SK-N-SH (cell line): Measurements from ENCODE around the gene KRT222. TPM values are rescaled to one million over a fixed set of nuclear protein-coding genes. Genes with fewer than 3 reads are reported as not detected.

Experiments used
- CTCF ChIA-PET: fragments of 300-600, 350-600 bp; formaldehyde crosslinking; extraction: SDS; loops from one replicate; lab custom pipeline; 2021; lab: Yijun Ruan, JAX
- POLR2A ChIA-PET: fragments of 350-600 bp; sonication (Branson Sonifier 250); formaldehyde crosslinking; extraction: SDS; loops from one replicate; lab custom pipeline; 2020; ENCODE audit warnings: antibody characterized with exemption, inconsistent platforms; lab: Yijun Ruan, JAX
- DNase-seq: peaks from one replicate; pipeline ENCODE4 v3.0.0; 2012
- H2AFZ ChIP-seq: fragments of 200-600 bp; sonication (generic); 2 replicates; pipeline ENCODE4 v1.8.1; 2016; ENCODE audit warnings: antibody characterized with exemption, mild to moderate bottlenecking, low read depth
- H3F3A ChIP-seq: fragments of 200-600 bp; sonication (generic); replicated peaks from 2 replicates; pipeline ENCODE3; 2016; ENCODE audit warnings: antibody characterized with exemption, mild to moderate bottlenecking; ENCODE audit not compliant: insufficient read depth
- H3K27ac ChIP-seq, 2 experiments: fragments of 200-500 bp in 1 of 2; fragments of 200-600 bp in 1 of 2; sonication (Bioruptor generic) in 1 of 2; sonication (generic), shearing (Covaris generic) in 1 of 2; 2 replicates each; pipeline versions ENCODE4 v1.5.1 to v1.6.1; 2014 to 2016; ENCODE audit warnings: low read depth in 2 of 2, inconsistent platforms in 1 of 2, low read length in 1 of 2, mild to moderate bottlenecking in 1 of 2, mixed read lengths in 1 of 2
- H3K27me3 ChIP-seq: fragments of 200-600 bp; sonication (generic), shearing (Covaris generic); 2 replicates; pipeline ENCODE4 v1.6.1; 2016; ENCODE audit warnings: mixed run types; ENCODE audit not compliant: insufficient read depth
- H3K36me3 ChIP-seq, 2 experiments: fragments of 200-500 bp in 1 of 2; fragments of 200-600 bp in 1 of 2; sonication (Bioruptor generic) in 1 of 2; sonication (generic) in 1 of 2; replicated peaks in 1 of 2; 2 replicates each; pipeline versions ENCODE3 to v1.5.1; 2014 to 2016; ENCODE audit warnings: low read length in 1 of 2, mild to moderate bottlenecking in 1 of 2; ENCODE audit not compliant: insufficient read depth in 2 of 2, control insufficient read depth in 1 of 2
- H3K4me1 ChIP-seq, 2 experiments: fragments of 200-500 bp in 1 of 2; fragments of 200-600 bp in 1 of 2; sonication (Bioruptor generic) in 1 of 2; sonication (generic), shearing (Covaris generic) in 1 of 2; 2 replicates each; pipeline versions ENCODE4 v1.5.1 to v1.6.1; 2014 to 2016; ENCODE audit warnings: low read depth in 1 of 2, low read length in 1 of 2, mixed run types in 1 of 2; ENCODE audit not compliant: insufficient read depth in 2 of 2, control insufficient read depth in 1 of 2
- H3K4me2 ChIP-seq: fragments of 200-600 bp; sonication (generic), shearing (Covaris generic); 2 replicates; pipeline ENCODE4 v1.6.1; 2017; ENCODE audit warnings: mixed run types
- H3K4me3 ChIP-seq, 2 experiments: fragments of 200-500 bp in 1 of 2; fragments of 200-600 bp in 1 of 2; sonication (Bioruptor generic) in 1 of 2; sonication (generic), shearing (Covaris generic) in 1 of 2; 2 replicates each; pipeline versions ENCODE4 v1.5.1 to v1.8.1; 2014 to 2016; ENCODE audit warnings: low read depth in 2 of 2, inconsistent platforms in 1 of 2, low read length in 1 of 2, mild to moderate bottlenecking in 1 of 2, mixed read lengths in 1 of 2, moderate library complexity in 1 of 2
- H3K79me2 ChIP-seq: fragments of 200-600 bp; sonication (generic); 2 replicates; pipeline ENCODE4 v1.8.1; 2017; ENCODE audit warnings: mild to moderate bottlenecking; ENCODE audit not compliant: insufficient read depth
- H3K9ac ChIP-seq: fragments of 200-600 bp; sonication (generic); 2 replicates; pipeline ENCODE4 v1.6.1; 2017; ENCODE audit warnings: mixed run types
- H3K9me2 ChIP-seq: fragments of 200-600 bp; sonication (generic); 2 replicates; pipeline ENCODE4 v1.6.1; 2017; ENCODE audit warnings: mixed run types
- H3K9me3 ChIP-seq: fragments of 200-600 bp; sonication (generic); 2 replicates; pipeline ENCODE4 v1.6.1; 2017; ENCODE audit warnings: mixed run types, mild to moderate bottlenecking, moderate library complexity
- H4K20me1 ChIP-seq: fragments of 200-600 bp; sonication (generic); 2 replicates; pipeline ENCODE4 v1.6.1; 2017; ENCODE audit warnings: mild to moderate bottlenecking, mixed run types; ENCODE audit not compliant: insufficient read depth
- ELF1 ChIP-seq: IDR thresholded peaks from 2 replicates; pipeline ENCODE4 v1.4.0; 2012
- FOXJ3 ChIP-seq: sonication (generic); formaldehyde crosslinking; IDR thresholded peaks from 2 replicates; pipeline ENCODE4 v1.5.1; 2020; ENCODE audit warnings: mild to moderate bottlenecking, missing genetic modification reagents
- GABPA ChIP-seq: IDR thresholded peaks from 2 replicates; pipeline ENCODE4 v1.4.0; 2012; ENCODE audit warnings: low read depth, mild to moderate bottlenecking
- GATA2 ChIP-seq: sonication (generic); formaldehyde crosslinking; IDR thresholded peaks from 2 replicates; pipeline ENCODE4 v1.5.0; 2020; ENCODE audit warnings: mild to moderate bottlenecking, missing genetic modification reagents
- IRF3 ChIP-seq: fragments of 150-350 bp; IDR thresholded peaks from 2 replicates; pipeline ENCODE4 v1.6.1; 2016; ENCODE audit warnings: mild to moderate bottlenecking, low read depth, low read length
- JUND ChIP-seq: IDR thresholded peaks from 2 replicates; pipeline ENCODE4 v1.4.0; 2012
- MEF2A ChIP-seq: IDR thresholded peaks from 2 replicates; pipeline ENCODE4 v1.4.0; 2012; ENCODE audit warnings: low read depth, borderline replicate concordance
- MXI1 ChIP-seq: IDR thresholded peaks from 2 replicates; pipeline ENCODE4 v1.6.1; 2012; ENCODE audit warnings: mild to moderate bottlenecking, low read depth, low read length, improper control_type of control experiment
- PBX3 ChIP-seq: IDR thresholded peaks from 2 replicates; pipeline ENCODE4; 2012
- RAD21 ChIP-seq: IDR thresholded peaks from 2 replicates; pipeline ENCODE4 v1.6.1; 2012; ENCODE audit warnings: mild to moderate bottlenecking, low read length
- RFX5 ChIP-seq: IDR thresholded peaks from 2 replicates; pipeline ENCODE4 v1.6.1; 2012; ENCODE audit warnings: mild to moderate bottlenecking, improper control_type of control experiment, low read length
- RXRA ChIP-seq: IDR thresholded peaks from 2 replicates; pipeline ENCODE4 v1.4.0; 2012; ENCODE audit warnings: low read depth, mild to moderate bottlenecking, borderline replicate concordance
- SIN3A ChIP-seq: IDR thresholded peaks from 2 replicates; pipeline ENCODE4 v1.6.1; 2012; ENCODE audit warnings: low read depth, mild to moderate bottlenecking, low read length, moderate library complexity, borderline replicate concordance
- TEAD4 ChIP-seq: IDR thresholded peaks from 2 replicates; pipeline ENCODE4 v1.4.0; 2012; ENCODE audit warnings: mild to moderate bottlenecking, borderline replicate concordance; ENCODE audit not compliant: insufficient read depth
- WGBS: methylation state at CpG from one replicate; pipeline ENCODE4 v1.1.6; 2017; ENCODE audit warnings: low lambda C conversion rate; 5-methylcytosine and 5-hydroxymethylcytosine counted together
- polyA plus RNA-seq, 3 experiments: library from polyadenylated mRNA; depleted of rRNA; stranded (reverse); fragments of >200 nt; gene quantifications; 2 replicates each; pipeline ENCODE4 v1.2.3, GENCODE V29; 2012
- TF ChIP-seq, protein P1 (sequence below): fragments of 150-350 bp; IDR thresholded peaks from 2 replicates; pipeline ENCODE4 v1.6.1; 2017; ENCODE audit warnings: antibody characterized with exemption, low read length, low read depth, borderline replicate concordance
- TF ChIP-seq, protein P2 (sequence below): IDR thresholded peaks from 2 replicates; pipeline ENCODE4 v1.4.0; 2012; ENCODE audit warnings: low read depth
- TF ChIP-seq, protein P3 (sequence below): fragments of 200-600 bp; sonication (generic); IDR thresholded peaks from 2 replicates; pipeline ENCODE4 v1.6.1; 2017; ENCODE audit warnings: antibody characterized with exemption, mild to moderate bottlenecking, moderate library complexity

The KRT222 gene
- polyA plus RNA-seq, 1 of the 3 experiments (the other 2 are of a cell fraction): not detected

DNA sequence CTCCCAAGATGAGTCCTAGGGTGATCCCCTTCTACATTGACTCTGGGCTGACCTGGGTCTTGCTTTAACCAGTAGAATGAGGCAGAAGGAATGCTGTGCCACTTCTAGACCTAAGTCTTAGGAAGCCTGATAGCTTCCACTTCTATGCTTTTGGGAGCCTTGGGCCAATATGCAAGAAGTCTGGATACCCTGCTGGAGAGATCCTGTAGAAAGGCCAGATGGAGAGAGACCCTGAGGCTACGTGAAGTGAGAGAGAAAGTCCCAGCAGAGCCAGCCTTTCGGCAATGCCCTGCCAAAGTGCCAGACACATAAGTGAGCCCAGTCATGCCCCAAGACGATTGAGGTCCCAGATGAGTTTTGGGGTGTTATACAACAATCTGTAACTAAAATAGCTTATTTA is 1.7 kb downstream of the KRT222 start:
- Histone ChIP-seq H3K9ac (no peak overlapping the region), H3K79me2 (no peaks in the 10 kb centered on the region), H3K9me2 (no peaks in the 10 kb centered on the region), H4K20me1 (no peaks in the 10 kb centered on the region), H3K4me3 (no peak overlapping the region), H3K4me1 (no peaks in the 10 kb centered on the region; a peak in 1 of 4 replicates), H3K4me2 (no peak overlapping the region), H3K27ac (no peak overlapping the region), H3K36me3 (no peaks in the 10 kb centered on the region), H3F3A (no peaks in the 10 kb centered on the region), H3K9me3 (no peaks in the 10 kb centered on the region), H3K27me3 (peaks cover 68% of the 10 kb centered on the region), H2AFZ (no peak overlapping the region)
- POLR2A ChIA-PET: no interaction called here
- WGBS: 30% methylated on average over 3 of the region's 3 CpGs
- no peak for DNase-seq
- CTCF ChIA-PET: no interaction called here
- TF ChIP-seq IRF3 (no peak), FOXJ3 (no peak), TEAD4 (no peak), RXRA (no peak)
- TF ChIP-seq, protein P1, sequence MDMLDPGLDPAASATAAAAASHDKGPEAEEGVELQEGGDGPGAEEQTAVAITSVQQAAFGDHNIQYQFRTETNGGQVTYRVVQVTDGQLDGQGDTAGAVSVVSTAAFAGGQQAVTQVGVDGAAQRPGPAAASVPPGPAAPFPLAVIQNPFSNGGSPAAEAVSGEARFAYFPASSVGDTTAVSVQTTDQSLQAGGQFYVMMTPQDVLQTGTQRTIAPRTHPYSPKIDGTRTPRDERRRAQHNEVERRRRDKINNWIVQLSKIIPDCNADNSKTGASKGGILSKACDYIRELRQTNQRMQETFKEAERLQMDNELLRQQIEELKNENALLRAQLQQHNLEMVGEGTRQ: no peak

GRCh38 chr17:40659911-40660310 is 5.1 kb downstream of the KRT222 start:
- no peak for DNase-seq
- POLR2A ChIA-PET: no interaction called here

More at GRCh38 chr17:40659911-40660310, 5.1 kb downstream of the KRT222 start:
- H3F3A ChIP-seq: no peaks in the 10 kb centered on the region
- no peak overlapping the region for H3K27ac ChIP-seq
- H3K4me2 ChIP-seq: no peak overlapping the region
- H3K9me3 ChIP-seq: no peaks in the 10 kb centered on the region
- H4K20me1 ChIP-seq: no peaks in the 10 kb centered on the region
- H2AFZ ChIP-seq: no peak overlapping the region
- no peaks in the 10 kb centered on the region for H3K79me2 ChIP-seq
- H3K27me3 ChIP-seq: peaks cover 48% of the 10 kb centered on the region
- CTCF ChIA-PET: interaction anchor here (1.5 kb wide), 1 partner anchor 12 kb away, joined by 4 read pairs; the partner anchor contains the start of gene SMARCE1
- no peak overlapping the region for H3K4me3 ChIP-seq
- no peaks in the 10 kb centered on the region for H3K9me2 ChIP-seq
- no peaks in the 10 kb centered on the region for H3K36me3 ChIP-seq
- H3K9ac ChIP-seq: no peak overlapping the region
- TF ChIP-seq GATA2 (CRISPR knock-in tag) (no peak), RFX5 (no peak), PBX3 (no peak), GABPA (no peak), JUND (no peak), RAD21 (no peak), SIN3A (no peak), MXI1 (no peak), MEF2A (no peak), ELF1 (no peak)
- TF ChIP-seq, protein P2, sequence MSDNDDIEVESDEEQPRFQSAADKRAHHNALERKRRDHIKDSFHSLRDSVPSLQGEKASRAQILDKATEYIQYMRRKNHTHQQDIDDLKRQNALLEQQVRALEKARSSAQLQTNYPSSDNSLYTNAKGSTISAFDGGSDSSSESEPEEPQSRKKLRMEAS: no peak
- TF ChIP-seq, protein P3, sequence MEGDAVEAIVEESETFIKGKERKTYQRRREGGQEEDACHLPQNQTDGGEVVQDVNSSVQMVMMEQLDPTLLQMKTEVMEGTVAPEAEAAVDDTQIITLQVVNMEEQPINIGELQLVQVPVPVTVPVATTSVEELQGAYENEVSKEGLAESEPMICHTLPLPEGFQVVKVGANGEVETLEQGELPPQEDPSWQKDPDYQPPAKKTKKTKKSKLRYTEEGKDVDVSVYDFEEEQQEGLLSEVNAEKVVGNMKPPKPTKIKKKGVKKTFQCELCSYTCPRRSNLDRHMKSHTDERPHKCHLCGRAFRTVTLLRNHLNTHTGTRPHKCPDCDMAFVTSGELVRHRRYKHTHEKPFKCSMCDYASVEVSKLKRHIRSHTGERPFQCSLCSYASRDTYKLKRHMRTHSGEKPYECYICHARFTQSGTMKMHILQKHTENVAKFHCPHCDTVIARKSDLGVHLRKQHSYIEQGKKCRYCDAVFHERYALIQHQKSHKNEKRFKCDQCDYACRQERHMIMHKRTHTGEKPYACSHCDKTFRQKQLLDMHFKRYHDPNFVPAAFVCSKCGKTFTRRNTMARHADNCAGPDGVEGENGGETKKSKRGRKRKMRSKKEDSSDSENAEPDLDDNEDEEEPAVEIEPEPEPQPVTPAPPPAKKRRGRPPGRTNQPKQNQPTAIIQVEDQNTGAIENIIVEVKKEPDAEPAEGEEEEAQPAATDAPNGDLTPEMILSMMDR: no peak
- 45% methylated on average over 7 of the region's 7 CpGs for WGBS
- no peaks in the 10 kb centered on the region; a peak in 1 of 4 replicates for H3K4me1 ChIP-seq
